Regular cardiac myocyte (primary cell): ENCODE results near the gene DCAF15. TPM values are rescaled to one million over a fixed set of nuclear protein-coding genes. Genes with fewer than 3 reads are reported as not detected.

Experiments used
- total RNA-seq: library from RNA; depleted of rRNA; stranded (reverse); fragments of >200 nt; gene quantifications from 2 replicates; pipeline ENCODE4 v1.2.3, GENCODE V29; 2014

Gene DCAF15
- total RNA-seq, result 6.5 and 13.8 TPM in 2 replicates

GRCh38 chr19:13952154-13952930 is at the start of gene DCAF15:
TSS of gene DCAF15 (plus strand) at chr19:13952509. CDS start at chr19:13952513, 4 bp downstream.

GRCh38 chr19:13905634-13906520 is 46.4 kb upstream of the DCAF15 start, which contains the start of the genes BRME1 and CC2D1A:
TSS of gene BRME1 (minus strand) at chr19:13906117. CDS start at chr19:13904892, 1,225 bp downstream.
TSS of gene CC2D1A (plus strand) at chr19:13906201. CDS start at chr19:13906442, 241 bp downstream.

GRCh38 chr19:13938301-13939064 is 13.8 kb upstream of the DCAF15 start, which contains the start of gene PODNL1:
TSS of gene PODNL1 (minus strand) at chr19:13938417. CDS start at chr19:13938181, 236 bp downstream.

GRCh38 chr19:14006085-14006765 is 53.9 kb downstream of the DCAF15 start, which contains the start of gene RFX1:
TSS of gene RFX1 (minus strand) at chr19:14006320. CDS start at chr19:13993843, 12,477 bp downstream.

Other genes with a start within 250 kb of the DCAF15 start
- gene MRI1, start 188.0 kb upstream of the DCAF15 start, total RNA-seq, result 32.4 and 33.8 TPM in 2 replicates
- 57.5 and 61.4 TPM in 2 replicates for gene C19orf53, start 178.1 kb upstream of the DCAF15 start, total RNA-seq
- gene ZSWIM4, start 157.1 kb upstream of the DCAF15 start, total RNA-seq, result 4.0 and 10.7 TPM in 2 replicates
- not detected in 2 replicates for gene NANOS3, start 75.4 kb upstream of the DCAF15 start, total RNA-seq
- gene BRME1, start 46.4 kb upstream of the DCAF15 start, total RNA-seq, result 1.2 and 1.4 TPM in 2 replicates
- 5.1 and 7.1 TPM in 2 replicates for gene CC2D1A, start 46.3 kb upstream of the DCAF15 start, total RNA-seq
- 0.58 and 0.85 TPM in 2 replicates for gene PODNL1, start 14.1 kb upstream of the DCAF15 start, total RNA-seq
- 1.1 and 2.7 TPM in 2 replicates for gene RFX1, start 53.8 kb downstream of the DCAF15 start, total RNA-seq
- gene RLN3, start 75.6 kb downstream of the DCAF15 start, total RNA-seq, result not detected in 2 replicates
- gene IL27RA, start 79.3 kb downstream of the DCAF15 start, total RNA-seq, result 1.5 and 2.8 TPM in 2 replicates
- gene PALM3, start 109.6 kb downstream of the DCAF15 start, total RNA-seq, result 0.28 and 0.38 TPM in 2 replicates
- 0.19 and 1.4 TPM in 2 replicates for gene MISP3, start 120.3 kb downstream of the DCAF15 start, total RNA-seq
- 0.56 TPM in 1 of 2 replicates, not detected in the other for gene C19orf67, start 133.3 kb downstream of the DCAF15 start, total RNA-seq
- gene SAMD1, start 138.2 kb downstream of the DCAF15 start, total RNA-seq, result 15.8 and 25.9 TPM in 2 replicates
- gene PRKACA, start 165.3 kb downstream of the DCAF15 start, total RNA-seq, result 31.6 and 53.9 TPM in 2 replicates
- gene ASF1B, start 184.1 kb downstream of the DCAF15 start, total RNA-seq, result 1.4 and 17.6 TPM in 2 replicates